Measurements from ENCODE around the gene B3GNT9.

B3GNT9 gene

DNA sequence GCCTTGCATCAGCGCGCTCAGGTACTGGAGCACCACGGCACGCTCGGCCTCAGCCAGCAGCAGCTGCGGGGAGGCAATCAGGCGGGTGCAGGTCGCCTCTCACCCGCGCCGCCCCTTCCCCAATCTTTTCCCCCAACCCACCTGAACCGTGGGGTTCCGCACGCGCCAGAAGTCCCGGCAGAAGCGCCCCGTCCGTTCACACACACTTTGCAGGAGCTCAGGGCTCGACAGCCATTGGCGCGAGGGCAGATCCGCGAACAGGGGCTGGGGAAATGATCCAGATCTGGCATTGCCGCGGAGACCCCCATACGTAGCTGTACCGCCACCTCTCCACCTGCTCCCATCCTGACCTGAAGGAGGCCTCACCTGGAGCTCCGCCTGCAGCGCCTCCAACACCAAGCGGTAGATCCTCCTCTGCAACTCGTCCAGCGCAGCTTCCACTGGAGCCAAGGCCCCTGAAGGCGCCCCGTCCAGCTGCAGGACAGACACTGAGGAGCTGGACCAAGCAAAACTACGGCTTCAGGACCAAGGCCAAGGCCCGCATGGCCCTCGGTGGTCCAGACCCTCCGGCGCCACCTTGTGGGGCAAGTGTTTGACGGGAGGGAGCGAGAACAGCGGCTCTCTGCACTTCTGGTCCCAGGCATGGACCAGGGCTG is 34.3 kb upstream of the B3GNT9 start:
- peak; percentile 39 to 50 for DNase-seq

DNA sequence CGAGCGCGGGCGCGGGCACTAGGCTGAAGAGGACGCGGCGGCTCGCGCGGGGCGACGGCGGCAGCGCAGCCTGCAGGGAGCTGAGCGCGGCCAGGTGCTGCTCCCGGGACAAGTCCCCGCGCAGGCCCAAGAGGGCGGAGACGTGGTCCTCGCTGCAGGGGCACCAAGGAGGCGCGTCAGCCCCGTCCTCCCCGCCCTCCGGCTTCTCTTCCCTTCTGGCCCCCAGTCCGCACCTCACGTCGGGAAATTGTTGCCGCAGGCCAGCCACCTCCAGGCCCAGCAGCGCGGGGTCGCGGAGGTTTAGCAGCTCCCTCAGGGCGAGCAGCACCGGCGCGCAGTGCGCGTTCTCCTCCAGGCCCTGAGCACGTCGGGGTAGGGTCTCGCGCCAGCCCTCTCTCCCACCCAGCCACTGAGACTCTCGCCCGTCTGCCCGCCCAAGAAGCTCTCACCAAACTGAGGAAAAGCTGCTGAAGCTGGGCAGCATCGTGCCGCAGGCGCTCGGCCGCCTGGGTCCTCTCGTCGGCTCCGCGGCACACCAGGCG is 33.7 kb upstream of the B3GNT9 start:
- DNase-seq: no peak

- DNase-seq: peak; percentile 99
Observed at GRCh38 chr16:67183627-67184452, 33.0 kb upstream of the B3GNT9 start, which contains the start of gene MATCAP1. MATCAP1 (minus strand) TSS chr16:67183963; CDS start chr16:67180610, 3,353 bp downstream.

DNA sequence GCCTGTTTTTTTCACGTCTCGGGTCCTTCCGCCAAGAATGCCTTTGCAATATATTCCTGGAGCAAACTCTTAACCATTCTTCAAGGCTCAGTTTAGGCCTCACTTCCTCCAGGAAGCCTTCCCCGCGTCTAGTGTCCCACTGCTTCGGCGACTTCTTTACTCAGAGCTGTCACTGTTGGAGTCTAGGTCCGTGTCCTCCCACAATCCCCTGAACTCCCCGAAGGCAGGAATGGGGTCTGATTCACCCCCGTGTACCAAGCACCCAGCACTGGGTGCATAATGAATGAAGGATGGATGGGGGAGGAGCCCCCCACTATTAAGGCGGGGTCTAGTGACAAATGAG is 32.5 kb upstream of the B3GNT9 start:
- DNase-seq: no peak

GRCh38 chr16:67182288-67182687 is 31.5 kb upstream of the B3GNT9 start:
- DNase-seq: no peak

DNA sequence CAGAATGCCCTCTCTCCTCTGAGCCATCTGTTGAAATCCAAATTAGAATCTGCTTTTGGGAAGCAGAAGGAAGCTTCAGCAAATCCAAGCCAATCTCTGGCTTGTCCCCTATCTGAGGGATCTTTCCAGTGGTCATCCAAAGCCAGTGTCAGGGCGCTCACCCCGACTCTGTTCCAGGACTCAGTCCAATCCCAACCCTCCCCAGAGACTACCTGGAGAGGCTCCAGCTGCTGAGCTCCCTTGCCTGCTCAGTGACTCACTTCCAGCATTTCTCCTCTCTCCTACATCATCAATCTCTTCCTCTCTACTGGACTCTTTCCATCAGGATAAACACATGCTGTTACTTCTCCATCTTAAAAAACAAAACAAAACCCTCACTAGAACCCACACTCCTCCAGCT is 30.5 kb upstream of the B3GNT9 start:
- no peak for DNase-seq

- DNase-seq: no peak
Observed at GRCh38 chr16:67180166-67180565, 29.4 kb upstream of the B3GNT9 start.

GRCh38 chr16:67179421-67180080 is 28.8 kb upstream of the B3GNT9 start:
- no peak for DNase-seq

GRCh38 chr16:67177743-67178699 is 27.2 kb upstream of the B3GNT9 start:
- DNase-seq: peak in 1 of 2 donors; percentile 4

GRCh38 chr16:67176662-67177061 is 25.9 kb upstream of the B3GNT9 start:
- DNase-seq: no peak

GRCh38 chr16:67174706-67175231 is 24.0 kb upstream of the B3GNT9 start:
- no peak for DNase-seq

GRCh38 chr16:67173808-67174705 is 23.3 kb upstream of the B3GNT9 start:
- DNase-seq: peak; percentile 18 to 24

GRCh38 chr16:67173323-67173722 is 22.5 kb upstream of the B3GNT9 start:
- DNase-seq: no peak

DNA sequence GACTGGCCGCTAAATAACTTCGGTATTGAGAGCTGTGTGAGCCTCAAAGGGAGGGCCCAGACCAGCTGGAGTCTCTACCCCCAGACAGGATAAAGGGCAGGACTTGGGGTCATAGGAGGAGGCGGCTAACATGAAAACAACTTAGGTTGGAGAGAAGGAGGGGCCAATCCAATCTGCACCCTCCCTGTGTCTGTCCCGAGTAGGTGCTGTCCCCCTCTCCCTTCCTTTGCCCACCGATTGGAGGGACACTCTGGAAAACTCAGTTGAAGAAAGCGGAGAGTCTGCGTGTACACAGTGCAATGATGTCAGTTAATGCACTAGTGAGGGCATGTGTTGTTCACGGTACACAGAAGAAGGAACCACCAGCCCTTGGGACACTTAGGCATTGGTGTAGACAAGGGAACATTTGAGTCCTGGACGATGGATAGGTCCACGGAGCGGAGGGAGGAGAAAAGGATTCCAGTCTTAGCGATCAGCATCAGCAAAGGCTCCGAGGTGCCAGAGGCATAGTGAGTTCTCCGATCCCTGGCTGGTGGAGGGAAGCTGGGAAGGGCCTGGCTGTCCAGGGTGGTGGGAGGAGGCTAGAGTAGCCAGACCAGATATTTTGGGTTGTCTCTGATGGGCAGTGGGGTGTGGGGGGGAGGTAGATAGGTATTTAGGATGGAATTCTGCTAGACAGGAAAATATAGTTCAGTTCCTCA is 20.3 kb upstream of the B3GNT9 start:
- no peak for DNase-seq

GRCh38 chr16:67170168-67170948 is 19.6 kb upstream of the B3GNT9 start, which contains the start of gene NOL3:
NOL3 (plus strand) TSS chr16:67170538.
- peak in 1 of 2 donors; percentile 72 for DNase-seq

GRCh38 chr16:67169642-67170167 is 18.9 kb upstream of the B3GNT9 start:
- DNase-seq: no peak

GRCh38 chr16:67169011-67169451 is 18.2 kb upstream of the B3GNT9 start:
- no peak for DNase-seq

DNA sequence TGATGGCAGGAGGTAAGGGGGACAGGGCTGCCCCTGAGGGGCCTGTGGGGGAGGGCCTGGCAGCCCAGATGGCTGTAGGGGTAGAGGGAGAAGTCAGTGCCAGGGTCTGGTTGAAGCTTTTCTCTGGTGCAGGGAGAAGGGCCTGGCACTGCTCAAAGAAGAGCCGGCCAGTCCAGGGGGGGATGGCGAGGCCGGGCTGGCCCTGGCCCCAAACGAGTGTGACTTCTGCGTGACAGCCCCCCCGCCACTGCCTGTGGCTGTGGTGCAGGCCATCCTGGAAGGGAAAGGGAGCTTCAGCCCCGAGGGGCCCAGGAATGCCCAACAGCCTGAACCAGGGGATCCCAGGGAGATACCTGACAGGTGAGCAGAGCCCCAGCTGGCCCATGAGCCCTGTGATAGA is 16.8 kb upstream of the B3GNT9 start:
- no peak for DNase-seq

DNA sequence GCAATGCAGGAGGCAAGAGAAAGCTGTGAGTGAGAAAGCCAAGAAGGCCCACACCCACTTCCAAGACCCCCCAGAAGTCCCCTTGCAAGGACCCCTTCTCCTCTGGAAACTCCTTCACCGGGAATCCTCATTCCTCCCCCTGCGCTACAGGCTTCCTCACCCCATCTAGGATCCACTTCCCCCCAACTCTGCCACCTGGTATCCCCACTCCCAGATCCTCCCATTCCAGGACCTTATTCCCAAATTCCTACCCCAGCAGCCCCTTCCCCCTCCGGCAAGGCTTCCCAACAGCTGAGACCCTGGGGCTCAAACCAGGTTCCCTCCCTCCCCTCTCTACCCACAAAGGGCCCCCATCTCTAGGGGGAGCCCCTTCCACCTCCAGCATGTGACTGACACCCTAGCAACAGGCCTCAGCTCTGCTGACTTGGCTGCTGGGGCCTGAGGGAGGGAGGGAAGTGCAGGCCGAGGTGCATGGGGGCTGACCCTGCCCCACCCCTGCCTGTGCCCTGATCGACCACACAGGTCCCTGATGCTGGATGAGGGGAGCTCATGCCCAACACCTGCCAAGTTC is 15.9 kb upstream of the B3GNT9 start:
- no peak for DNase-seq
